Omental fat pad (tissue), 4 donors: Measurements from ENCODE around the gene NUDT8. TPM values are rescaled to one million over a fixed set of nuclear protein-coding genes. Genes with fewer than 3 reads are reported as not detected.
A peak's percentile ranks its signal among the peaks of the same experiment; 100 is the strongest.
"Not testable (repeated sequence)": the region's sequence is repeated elsewhere in the genome, so short reads cannot be mapped to it uniquely, and the experiment has no call there.

Experiments used
- ATAC-seq: fragments of 150-250 bp; one replicate; pipeline ENCODE4 v1.9.1; 2016; ENCODE audit warnings: mild to moderate bottlenecking, moderate library complexity; ENCODE audit not compliant: low FRiP score
- DNase-seq: peaks from one replicate; pipeline ENCODE4 v3.0.0-alpha.2; 2019; ENCODE audit warnings: low spot score
- total RNA-seq, 4 donors: library from RNA; depleted of rRNA; stranded (reverse); fragments of >200 nt; gene quantifications; one replicate each; pipeline ENCODE4 v1.1.0, GENCODE V29; 2016
- TF ChIP-seq, protein P1 (sequence below), 3 donors: fragments of 450-650 bp; IDR thresholded peaks; one replicate each; pipeline ENCODE4 v1.5.1; 2016 to 2017; ENCODE audit warnings: antibody characterized with exemption in 3 of 3, mild to moderate bottlenecking in 3 of 3, moderate library complexity in 2 of 3

The NUDT8 gene
- total RNA-seq, 4 donors from 2014 or later = 5.5 to 15.4 (median 9.7) TPM

DNA sequence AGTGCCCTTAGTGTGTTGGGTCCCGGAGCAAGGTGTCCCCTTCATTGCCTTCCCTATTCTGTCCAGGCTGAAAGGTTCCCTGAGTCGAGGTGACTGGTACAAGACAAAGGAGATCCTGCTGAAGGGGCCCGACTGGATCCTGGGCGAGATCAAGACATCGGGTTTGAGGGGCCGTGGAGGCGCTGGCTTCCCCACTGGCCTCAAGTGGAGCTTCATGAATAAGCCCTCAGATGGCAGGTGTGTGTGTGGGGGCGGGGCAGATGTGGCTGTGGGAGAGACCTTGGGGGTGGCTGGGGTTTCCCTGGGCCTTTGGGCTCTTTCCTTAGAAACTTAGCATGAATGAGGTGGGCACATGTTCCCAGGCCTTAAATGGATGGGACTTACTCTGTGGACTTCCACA is 21.3 kb downstream of the NUDT8 start:
- ATAC-seq (no peak), DNase-seq (no peak)
- TF ChIP-seq, protein P1, sequence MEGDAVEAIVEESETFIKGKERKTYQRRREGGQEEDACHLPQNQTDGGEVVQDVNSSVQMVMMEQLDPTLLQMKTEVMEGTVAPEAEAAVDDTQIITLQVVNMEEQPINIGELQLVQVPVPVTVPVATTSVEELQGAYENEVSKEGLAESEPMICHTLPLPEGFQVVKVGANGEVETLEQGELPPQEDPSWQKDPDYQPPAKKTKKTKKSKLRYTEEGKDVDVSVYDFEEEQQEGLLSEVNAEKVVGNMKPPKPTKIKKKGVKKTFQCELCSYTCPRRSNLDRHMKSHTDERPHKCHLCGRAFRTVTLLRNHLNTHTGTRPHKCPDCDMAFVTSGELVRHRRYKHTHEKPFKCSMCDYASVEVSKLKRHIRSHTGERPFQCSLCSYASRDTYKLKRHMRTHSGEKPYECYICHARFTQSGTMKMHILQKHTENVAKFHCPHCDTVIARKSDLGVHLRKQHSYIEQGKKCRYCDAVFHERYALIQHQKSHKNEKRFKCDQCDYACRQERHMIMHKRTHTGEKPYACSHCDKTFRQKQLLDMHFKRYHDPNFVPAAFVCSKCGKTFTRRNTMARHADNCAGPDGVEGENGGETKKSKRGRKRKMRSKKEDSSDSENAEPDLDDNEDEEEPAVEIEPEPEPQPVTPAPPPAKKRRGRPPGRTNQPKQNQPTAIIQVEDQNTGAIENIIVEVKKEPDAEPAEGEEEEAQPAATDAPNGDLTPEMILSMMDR (IDR thresholded peaks at IDR 0.05) = no peak

GRCh38 chr11:67607507-67607906 is 22.2 kb downstream of the NUDT8 start:
- ATAC-seq (no peak), DNase-seq (no peak)
- TF ChIP-seq, protein P1 (IDR thresholded peaks at IDR 0.05) = no peak

- TF ChIP-seq, protein P1 (IDR thresholded peaks at IDR 0.05) = peak in 1 of 3 donors; percentile 6
- peak; percentile 98 for ATAC-seq
Observed at GRCh38 chr11:67606492-67607295, 23.0 kb downstream of the NUDT8 start, which contains the start of gene NDUFV1. NDUFV1 (plus strand) TSS chr11:67606936; CDS start chr11:67607005, 69 bp downstream.

GRCh38 chr11:67606093-67606491 is 23.6 kb downstream of the NUDT8 start:
- DNase-seq = no peak
- TF ChIP-seq, protein P1 (IDR thresholded peaks at IDR 0.05) = no peak
- ATAC-seq = no peak

More at GRCh38 chr11:67606492-67607295, 23.0 kb downstream of the NUDT8 start, which contains the start of gene NDUFV1:
- DNase-seq = peak; percentile 87

GRCh38 chr11:67605231-67606011 is 24.3 kb downstream of the NUDT8 start:
- DNase-seq (no peak), ATAC-seq (no peak)
- TF ChIP-seq, protein P1 (IDR thresholded peaks at IDR 0.05) = no peak

GRCh38 chr11:67604815-67605214 is 24.9 kb downstream of the NUDT8 start:
- ATAC-seq (no peak), DNase-seq (no peak)
- TF ChIP-seq, protein P1 (IDR thresholded peaks at IDR 0.05) = no peak

GRCh38 chr11:67604119-67604518 is 25.6 kb downstream of the NUDT8 start:
- ATAC-seq, DNase-seq: not testable (repeated sequence)
